Brain pericyte (primary cell): ENCODE results near the gene FAM200A.
"Not testable (repeated sequence)": the region's sequence is repeated elsewhere in the genome, so short reads cannot be mapped to it uniquely, and the experiment has no call there.

ENCODE experiments used
- DNase-seq: peaks from one replicate; pipeline ENCODE4 v3.0.0-alpha.2; 2012; ENCODE audit warnings: low read depth, low spot score

The FAM200A gene

DNA sequence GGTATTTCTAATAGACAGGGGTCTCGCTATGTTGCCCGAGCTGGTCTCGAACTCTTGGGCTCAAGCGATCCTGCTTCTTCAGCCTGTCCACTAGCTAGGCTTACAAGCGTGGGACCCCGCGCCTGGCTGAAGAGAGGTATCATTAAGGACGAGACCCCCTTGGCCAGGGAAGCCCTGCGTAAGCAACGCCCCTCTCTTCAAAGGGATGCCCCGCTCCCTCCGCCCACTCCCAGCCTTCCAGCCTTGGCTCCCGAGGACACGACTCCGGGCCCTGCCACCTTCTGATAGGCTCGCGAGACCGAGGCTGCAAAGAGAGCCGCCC, 47.7 kb downstream of the FAM200A start:
- DNase-seq = no peak

DNA sequence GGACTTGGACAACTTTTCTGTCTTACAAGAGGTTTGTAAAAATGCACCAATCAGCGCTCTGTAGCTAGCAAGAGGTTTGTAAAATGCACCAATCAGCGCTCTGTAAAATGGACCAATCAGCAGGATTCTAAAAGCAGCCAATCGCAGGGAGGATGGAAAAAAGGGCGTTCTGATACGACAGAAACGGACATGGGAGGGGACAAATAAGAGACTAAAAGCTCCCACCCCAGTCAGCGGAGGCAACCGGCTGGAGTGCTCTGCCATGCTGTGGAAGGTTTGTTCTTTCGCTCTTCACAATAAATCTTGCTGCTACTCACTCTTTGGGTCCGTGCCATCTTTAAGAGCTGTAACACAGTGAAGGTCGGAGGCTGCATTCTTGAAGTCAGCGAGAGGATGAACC, 50.7 kb downstream of the FAM200A start:
- not testable (repeated sequence) for DNase-seq

DNA sequence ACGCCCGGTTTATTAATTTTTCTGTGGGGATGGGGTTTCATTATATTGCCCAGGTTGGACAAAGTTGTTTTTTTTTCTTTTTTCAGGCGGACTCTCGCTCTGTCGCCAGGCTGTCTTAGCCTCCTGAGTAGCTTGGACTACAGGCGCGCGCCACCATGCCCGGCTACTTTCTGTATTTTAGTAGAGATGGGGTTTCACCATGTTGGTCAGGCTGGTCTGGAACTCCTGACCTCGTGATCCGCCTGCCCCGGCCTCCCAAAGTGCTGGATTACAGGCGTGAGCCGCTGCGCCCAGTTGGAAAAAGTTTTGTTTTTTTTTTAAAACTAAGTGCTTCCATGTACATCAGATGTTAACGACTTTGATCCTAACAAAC, 51.3 kb downstream of the FAM200A start:
- no peak for DNase-seq

DNA sequence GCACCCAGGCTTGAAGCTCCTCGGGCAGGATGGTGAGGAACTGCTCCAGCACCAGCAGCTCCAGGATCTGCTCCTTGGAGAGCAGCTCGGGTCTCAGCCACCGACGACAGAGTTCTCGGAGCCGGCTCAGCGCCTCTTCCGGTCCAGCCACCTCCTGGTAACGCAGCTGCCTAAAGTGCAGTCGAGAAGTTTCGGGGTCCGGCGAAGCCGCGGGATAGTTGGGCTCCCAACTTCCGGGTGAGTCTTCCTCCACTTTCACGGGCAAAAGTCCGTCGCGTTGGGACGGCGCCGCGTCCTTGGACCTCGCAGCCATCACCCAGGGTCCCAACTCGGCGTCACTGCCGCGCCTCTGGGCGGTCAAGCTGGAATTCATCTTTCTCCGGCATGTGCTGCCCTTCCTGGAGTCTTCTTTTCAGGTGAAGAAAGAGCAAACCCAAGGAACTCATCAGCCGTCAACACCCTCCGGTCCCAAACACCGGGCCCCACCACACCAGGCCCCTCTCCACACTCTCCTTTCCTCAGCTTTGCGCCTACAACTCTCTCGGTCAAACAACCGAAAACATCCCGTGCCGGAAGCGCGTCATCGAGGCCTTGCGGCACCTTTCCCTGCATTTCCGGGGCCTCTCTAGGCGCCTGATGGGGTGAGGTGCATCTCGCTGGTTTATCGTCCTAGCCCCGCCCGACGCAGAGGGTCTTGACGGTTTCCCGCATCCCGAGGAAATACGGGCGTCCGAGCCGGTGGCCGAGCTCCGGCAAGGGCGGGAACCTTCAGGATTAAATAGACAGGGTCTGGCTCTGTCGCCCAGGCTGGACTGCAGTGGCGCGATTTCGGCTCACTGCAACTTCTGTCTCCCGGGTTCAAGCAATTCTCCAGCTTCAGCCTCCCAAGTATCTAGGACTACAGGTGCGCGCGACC, 51.9 kb downstream of the FAM200A start, which contains the start of gene ZNF394:
ZNF394 (minus strand) TSS at position 561 of the 916 bp plus-strand sequence; CDS start at position 373, 188 bp downstream.
- peak; percentile 59 for DNase-seq

DNA sequence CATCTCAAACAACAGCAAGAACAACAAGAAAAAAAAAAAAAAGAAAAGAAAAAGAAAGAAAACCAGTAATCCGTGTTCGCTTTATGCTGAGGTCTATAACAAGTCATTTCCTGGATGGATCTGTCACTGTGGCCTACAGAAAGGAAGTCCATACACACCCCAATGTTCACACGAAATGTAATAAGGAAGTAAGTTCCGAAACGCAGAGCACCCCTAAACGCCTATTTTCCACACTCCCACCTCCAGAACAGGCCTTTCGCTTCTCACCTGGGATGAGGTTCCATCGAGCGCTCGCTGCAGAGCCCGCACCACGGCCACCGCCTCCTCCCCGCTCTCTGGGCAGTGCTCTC, 52.6 kb downstream of the FAM200A start:
- DNase-seq = no peak

DNA sequence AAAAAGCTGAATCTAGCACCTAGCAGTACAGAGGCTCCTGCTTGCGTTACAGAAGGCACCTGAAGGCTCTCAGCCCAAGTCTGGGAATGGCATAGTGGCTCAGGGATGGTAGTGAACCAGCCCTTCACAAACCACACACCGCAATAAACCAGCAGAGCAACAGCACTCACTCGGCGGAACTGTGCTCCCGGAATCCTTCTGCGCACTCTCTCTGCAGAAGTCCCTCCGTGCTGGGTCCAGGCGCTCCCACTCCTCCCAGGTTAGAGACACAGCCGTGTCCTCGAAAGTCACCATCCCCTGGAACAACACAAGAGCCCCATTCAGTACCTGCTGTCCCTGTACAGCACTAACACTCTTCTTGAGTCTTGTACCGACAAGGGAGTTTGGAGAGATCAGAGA, 53.4 kb downstream of the FAM200A start:
- no peak for DNase-seq

DNA sequence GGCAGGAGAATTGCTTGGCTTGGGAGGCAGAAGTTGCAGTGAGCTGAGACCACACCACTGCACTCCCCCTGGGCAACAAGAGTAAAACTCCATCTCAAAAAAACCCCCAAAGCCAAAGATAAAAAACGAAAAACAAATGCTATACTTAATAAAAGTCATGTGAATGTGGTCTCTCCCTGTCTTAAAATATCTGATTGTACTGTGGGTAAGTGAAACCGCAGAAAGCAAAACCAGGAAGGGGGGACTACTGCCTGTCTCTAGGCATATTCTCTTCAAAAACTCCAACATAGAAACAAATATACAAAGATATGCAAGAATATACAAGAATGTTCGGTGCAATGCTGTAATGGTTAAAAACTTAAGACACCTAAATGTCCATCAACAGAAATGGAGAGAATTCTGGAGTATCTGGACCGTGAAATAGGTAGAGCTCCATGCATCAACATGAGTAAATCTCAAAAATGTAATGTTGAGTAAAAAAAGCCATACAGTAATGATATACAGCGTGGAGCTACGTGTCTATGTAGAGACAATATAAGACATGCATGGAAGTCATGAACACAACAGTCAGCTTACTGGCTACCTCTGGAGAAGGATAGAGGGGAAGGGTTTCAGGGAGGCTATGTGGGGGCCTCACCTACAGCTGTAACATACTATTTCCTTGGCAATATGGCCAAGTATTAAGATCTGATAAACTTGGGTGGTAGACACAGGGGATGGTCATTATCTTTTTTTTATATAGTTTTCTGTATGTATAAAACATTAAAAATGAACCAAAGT, 54.0 kb downstream of the FAM200A start:
- DNase-seq = no peak
